H1 (cell line): ENCODE results near the gene HMGB3. TPM values are rescaled to one million over a fixed set of nuclear protein-coding genes. Genes with fewer than 3 reads are reported as not detected.

Source experiments
- CREB1 ChIP-seq: IDR thresholded peaks from 2 replicates; pipeline ENCODE4 v1.6.1; 2012; ENCODE audit warnings: inconsistent platforms
- GTF2F1 ChIP-seq: IDR thresholded peaks from 2 replicates; pipeline ENCODE4 v1.6.1; 2012; ENCODE audit warnings: low read depth, low read length, improper control_type of control experiment, borderline replicate concordance
- JUN ChIP-seq: IDR thresholded peaks from 2 replicates; pipeline ENCODE4 v1.6.1; 2011; ENCODE audit warnings: low read depth, mild to moderate bottlenecking, improper control_type of control experiment, low read length
- KDM5A ChIP-seq: fragments of 200-600 bp; IDR thresholded peaks from 2 replicates; pipeline ENCODE4 v1.7.1; 2012; ENCODE audit warnings: mild to moderate bottlenecking, low read length, inconsistent platforms, mixed read lengths
- NANOG ChIP-seq: IDR thresholded peaks from 2 replicates; pipeline ENCODE4 v1.6.1; 2011; ENCODE audit warnings: low read length, low read depth, mild to moderate bottlenecking, inconsistent platforms; ENCODE audit not compliant: insufficient read depth, poor library complexity, severe bottlenecking
- SRF ChIP-seq: IDR thresholded peaks from 2 replicates; pipeline ENCODE4 v1.6.1; 2011; ENCODE audit warnings: mild to moderate bottlenecking, low read depth, low read length, moderate library complexity
- polyA plus RNA-seq, 7 experiments: library from polyadenylated mRNA; depleted of rRNA in 3 of 7; stranded (reverse) in 5 of 7; unstranded in 2 of 7; fragments of >200 nt in 5 of 7; fragments of 200-250 nt in 2 of 7; gene quantifications; 1 replicate in 5 of 7; 2 replicates in 1 of 7; 4 replicates in 1 of 7; pipeline versions ENCODE4 v1.2.1 to v1.2.3, GENCODE V29; 2011 to 2013; ENCODE audit warnings: missing spikeins in 2 of 7, mixed read lengths in 2 of 7
- total RNA-seq: library from RNA; stranded (reverse); fragmentation: NEBNext Ultra II Directional; extraction: Animal tissue kit (Norgen Biotek cat#: 25700); gene quantifications from 2 replicates; pipeline ENCODE4 v1.2.1, GENCODE V29; 2021
- TF ChIP-seq, protein P1 (sequence below): IDR thresholded peaks from 2 replicates; pipeline ENCODE4 v1.6.1; 2011; ENCODE audit warnings: low read depth, mild to moderate bottlenecking, low read length; ENCODE audit not compliant: insufficient read depth

HMGB3 gene
- total and polyA plus RNA-seq, 2 of the 8 experiments (the other 6 are each of a cell fraction or from before 2014, with no cell fraction given), result 55.8 to 346 TPM

GRCh38 chrX:151009582-151009981, 26.4 kb downstream of the HMGB3 start (continued):
- TF ChIP-seq NANOG (no peak), JUN (no peak), GTF2F1 (no peak), SRF (no peak), CREB1 (no peak), KDM5A (no peak)
- TF ChIP-seq, protein P1, sequence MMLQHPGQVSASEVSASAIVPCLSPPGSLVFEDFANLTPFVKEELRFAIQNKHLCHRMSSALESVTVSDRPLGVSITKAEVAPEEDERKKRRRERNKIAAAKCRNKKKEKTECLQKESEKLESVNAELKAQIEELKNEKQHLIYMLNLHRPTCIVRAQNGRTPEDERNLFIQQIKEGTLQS, result no peak
- TF ChIP-seq, all 59 proteins: peak for 0
